Measurements from ENCODE around the gene LITAF.

LITAF gene

DNA sequence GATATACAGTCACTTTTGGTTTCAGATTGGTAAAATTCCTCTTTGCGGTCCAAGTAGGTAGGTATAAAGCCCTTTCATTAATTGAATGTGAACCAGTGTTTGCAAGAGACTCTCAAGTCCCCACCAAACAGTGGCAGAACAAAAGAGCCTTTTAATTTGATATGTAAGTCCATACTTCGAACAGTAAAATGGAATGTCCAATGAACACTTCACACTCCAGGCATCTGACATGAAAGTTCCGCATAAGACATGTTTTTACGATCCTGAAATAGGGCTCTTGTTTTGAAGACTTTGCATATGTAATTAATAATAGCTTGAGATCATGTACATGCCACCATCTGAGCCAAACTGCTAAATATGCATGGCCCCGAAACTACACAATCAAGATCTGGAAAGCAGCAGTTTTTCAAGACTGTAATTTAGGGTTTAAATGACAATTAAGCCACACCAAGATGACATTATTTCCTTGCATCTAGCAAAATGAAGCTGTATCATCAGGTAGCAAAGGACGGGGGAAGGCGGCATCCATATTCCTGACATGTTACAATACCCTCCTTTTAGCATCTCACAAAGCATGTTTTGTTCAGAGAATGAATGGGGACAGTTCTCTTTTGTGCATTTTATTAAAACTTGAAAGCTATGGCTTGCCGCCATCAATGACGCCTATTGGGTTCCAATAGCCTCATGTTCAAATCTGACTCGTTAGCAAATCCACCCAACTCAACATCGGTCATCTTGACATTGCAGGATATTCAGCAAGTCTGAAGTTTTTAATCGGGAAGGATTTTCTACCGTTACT lies 39.4 kb downstream of the LITAF start:
- no peak for DNase-seq

DNA sequence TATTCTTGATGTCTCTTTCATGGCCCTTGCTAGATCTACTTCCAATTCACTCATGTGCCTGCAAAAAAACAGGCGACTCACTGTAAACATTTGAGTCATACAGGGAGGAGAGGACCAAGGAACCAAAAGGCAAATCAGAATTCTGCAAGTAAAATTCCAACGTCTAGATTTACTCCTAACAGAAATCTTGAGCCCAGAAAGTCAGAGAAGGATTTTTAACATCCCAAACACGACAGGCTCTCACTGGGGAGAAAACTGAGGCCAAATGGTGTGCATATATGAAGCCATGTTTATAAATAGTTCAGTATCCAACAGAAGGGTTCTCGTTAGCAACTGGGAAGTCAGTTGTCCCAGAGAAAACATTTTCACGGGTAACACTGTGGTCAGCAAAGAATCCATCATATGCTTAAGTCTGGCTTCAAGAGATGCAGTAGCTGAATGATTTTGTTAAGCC lies 40.1 kb downstream of the LITAF start:
- no peak for DNase-seq

DNA sequence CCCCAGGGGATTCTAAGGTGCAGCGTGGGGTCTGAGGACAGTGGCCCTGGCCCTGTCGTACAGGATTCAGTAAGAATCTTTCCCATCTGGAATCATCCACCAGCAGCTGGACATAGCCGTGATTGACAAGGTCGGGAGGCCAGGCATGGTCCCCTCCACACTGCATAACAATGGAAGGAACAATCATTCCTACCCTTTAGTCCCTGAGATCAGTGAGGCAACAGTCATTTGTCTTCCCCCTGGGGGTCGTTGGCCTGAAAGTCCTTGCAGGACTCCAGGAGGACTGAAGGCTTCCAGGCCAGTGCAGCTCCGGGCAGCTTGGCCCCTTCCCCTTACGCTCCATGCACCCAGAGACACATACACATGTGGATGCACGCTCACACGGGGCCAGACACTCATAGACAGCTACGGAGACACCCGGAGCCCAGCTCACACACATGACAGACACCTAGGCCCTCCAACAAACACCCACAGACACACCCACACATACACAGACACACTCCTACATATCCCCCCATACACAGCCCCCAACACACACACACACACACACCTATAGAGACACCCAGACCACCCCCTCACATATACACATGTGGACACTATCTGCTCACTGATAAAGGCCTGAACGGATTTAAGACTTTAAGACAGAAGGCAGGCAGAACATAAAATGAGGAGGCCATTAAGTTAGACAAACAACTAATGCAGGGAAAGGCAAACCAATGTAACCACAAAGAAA lies 42.9 kb downstream of the LITAF start:
- DNase-seq = no peak

DNA sequence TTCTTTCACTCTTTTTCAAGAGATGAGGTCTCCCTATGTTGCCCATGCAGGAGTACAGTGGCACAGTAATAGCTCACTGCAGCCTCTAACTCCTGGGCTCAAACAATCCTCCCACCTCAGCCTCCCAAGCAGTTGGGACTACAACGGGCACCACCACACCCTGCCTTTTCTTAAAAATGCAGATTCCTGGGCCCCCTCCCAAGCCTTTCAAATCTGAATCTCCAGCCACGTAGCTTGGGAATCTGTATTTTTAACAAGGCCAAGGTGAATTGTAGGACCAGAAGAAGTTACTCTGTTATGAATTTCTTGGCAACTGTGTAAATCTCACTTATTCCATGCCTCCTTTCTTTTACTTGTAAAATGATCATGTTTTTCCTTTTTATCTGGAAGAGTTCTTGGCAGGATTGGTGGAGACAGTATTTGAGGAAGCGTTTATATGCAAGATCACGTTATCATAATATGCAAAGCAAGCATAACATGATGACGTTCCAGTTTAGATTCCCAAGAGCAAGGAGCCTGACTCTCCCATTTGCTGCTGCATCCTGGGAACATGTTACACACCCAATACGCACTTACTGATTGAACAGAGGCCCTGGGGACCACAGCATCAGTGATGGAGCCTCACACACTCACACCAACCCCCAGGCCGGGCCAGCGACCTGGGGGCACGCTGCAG lies 44.5 kb downstream of the LITAF start:
- no peak for DNase-seq

DNA sequence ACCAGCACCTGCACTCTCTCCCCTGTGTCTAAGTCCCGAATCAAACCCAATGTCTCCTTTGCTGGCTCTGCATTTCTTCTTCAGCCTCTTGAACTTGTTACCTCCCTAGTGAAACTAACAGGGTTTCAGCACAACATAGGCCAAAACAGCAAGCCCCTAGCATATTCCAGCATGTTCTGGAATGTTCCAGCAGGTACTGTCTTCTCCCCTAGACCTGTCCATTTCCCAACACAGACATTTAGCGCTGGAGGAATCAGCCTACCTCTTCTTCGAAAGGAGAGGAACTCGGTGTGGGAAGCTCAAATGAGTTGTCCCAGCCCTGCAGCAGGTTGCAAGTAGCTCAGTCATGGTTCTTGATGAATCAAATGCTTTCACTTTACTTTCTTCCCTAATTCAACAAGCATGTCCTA lies 47.1 kb downstream of the LITAF start:
- no peak for DNase-seq

DNA sequence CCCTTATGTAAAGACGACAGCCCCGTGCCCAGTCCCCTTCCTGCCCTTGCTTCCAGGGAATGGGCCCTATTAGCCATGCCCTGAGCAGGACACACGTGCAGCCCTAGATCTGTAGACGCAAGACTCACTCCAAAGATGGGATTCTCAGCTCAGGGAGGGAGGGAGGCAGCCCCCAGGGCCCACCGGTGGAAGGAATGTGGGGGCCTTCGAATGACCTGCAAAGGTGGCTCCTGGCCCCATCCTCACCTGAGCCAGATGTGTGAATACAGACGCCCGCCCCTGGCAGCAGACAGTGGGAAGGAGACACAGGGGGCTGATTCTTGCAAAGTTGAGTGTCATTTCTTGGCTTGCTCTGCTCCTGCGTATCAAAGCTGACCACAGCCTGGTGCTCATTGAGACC lies 47.8 kb downstream of the LITAF start:
- no peak for DNase-seq

DNA sequence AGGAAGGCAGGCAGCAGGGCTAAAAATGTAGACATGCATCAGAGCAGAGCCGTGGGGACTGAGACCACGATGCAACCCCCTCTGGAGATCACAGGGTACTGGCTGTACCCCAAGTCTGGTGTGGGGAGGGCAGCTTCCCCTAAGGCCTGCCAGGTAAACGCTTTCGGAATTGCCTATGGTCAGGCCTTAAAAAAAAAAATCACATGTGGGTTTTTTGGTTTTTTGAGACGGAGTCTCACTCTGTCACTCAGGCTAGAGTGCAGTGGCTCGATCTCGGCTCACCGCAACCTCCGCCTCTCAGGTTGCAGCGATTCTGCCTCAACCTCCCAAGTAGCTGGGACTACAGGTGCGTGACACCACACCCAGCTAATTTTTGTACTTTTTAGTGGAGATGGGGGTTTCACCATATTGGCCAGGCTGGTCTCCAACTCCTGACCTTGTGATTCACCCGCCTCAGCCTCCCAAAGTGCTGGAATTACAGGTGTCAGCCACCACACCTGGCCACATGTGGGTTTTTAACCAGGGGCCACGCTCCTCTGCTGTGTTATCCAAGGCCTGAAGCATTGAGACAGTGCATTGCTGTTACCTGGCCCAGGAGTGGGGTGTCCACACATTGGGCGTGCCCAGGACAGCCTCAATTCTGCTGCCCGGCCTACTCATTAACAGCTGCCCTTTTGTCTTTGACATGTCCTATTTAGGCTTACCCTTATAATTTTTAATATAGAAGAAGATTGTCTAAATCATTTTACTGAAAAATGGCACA lies 50.4 kb downstream of the LITAF start:
- DNase-seq = no peak

DNA sequence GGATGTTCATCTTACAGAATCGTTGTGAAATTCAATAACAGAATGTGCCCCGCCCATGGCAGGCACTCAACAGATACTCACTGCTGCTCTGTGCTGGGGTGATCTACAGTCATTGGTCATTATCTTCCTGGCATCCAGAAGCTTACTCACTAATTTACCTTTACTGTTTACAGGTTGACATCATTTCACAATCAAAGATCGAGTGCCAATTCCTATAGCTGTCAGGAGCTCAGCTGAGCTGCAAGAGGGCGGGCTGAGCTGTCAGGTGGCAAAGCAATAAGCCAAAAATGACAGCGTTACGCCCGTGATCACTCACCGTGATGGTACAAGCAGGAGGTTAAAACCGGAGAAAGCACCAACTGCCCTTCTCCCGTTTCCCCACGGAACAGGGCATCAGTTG lies 51.2 kb downstream of the LITAF start:
- no peak for DNase-seq

DNA sequence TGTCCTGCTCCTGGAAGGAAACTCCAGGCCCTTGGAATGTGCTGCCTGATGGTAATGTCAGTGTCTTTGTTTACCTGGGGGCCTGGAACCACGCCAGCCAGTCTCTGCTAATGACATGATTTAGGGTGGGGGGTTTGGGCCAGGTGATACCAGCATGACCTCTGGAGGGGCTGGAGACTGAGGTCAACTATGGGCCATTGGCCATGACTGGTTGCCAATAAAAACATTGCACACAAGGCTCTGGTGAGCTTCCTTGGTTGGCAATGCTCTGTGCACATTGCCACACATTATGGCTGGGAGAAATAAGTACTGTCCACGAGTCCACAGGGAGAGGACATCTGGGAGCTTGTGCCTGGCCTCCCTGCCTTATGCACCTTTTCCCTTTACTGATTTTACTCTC lies 52.5 kb downstream of the LITAF start:
- no peak for DNase-seq

DNA sequence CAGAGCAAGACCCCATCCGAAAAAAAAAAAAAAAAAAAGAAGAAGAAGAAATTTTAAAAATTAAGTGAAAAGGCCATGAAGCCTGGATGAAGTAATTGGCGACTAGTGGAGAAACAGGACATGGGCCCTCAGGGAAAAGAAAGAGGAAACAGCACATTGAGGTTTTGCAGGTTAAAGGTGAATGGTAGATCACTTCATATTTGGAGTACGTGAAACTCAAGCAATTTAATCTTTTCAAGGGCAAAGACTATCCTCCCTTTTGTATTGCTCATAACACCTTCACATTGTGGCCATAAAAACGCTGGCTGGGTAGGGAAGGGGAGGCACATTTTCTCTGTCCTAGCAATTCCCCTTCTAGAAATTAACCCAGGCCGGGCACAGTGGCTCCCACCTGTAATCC lies 53.1 kb downstream of the LITAF start:
- DNase-seq = no peak

DNA sequence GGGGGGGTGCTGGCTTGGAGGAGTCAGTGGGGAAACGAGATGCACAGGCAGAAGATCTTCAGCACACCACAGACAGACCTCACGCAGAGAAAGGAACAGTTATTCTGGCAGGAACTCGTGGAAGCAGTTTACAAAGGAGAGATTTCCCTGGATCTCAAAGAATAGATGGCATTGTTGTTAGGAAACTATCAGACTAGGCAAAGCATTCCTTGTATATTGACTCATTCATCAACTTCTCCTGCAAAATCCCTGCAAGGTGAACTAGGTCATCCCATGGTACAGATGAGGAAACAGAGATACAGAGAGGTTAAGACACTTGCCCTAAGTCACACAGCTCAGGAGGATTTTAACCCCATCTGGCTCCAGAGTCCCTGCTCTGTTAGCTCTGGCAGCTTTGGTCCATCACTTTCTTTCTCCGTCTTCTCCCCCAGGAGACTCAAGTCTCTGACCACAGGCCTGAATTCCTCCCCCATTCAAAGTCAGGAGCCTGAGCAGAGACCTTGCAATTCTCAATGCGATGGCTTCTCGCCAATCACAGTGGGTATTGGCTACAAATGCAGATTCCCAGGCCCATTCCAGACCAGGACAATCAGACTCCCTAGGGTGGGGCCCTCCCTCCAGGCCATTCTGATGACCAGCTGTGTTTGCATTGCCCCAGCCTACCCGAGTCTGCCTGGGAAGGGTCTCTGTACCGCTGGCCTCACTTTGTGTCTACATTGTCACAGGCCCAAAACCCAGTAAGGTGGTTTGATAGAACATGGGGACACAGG lies 56.4 kb downstream of the LITAF start:
- no peak for DNase-seq

DNA sequence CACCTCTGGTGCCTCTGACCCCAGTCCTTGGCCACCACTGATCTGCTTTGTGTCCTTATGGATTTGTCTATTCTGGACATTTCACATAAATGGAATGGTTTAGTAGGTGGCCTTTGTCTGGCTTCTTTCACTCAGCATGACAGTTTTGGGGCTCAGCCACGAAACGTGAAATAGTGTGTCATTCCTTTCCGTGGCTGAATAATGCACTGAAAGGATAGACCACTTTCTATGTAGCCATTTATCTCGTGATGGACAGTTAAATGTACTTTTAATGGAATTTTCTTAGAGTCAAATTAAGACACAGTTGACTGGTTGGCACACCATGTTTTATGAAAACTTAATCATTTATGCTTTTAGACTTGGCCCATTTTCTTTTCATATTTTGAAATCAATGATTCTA lies 57.4 kb downstream of the LITAF start:
- no peak for DNase-seq

DNA sequence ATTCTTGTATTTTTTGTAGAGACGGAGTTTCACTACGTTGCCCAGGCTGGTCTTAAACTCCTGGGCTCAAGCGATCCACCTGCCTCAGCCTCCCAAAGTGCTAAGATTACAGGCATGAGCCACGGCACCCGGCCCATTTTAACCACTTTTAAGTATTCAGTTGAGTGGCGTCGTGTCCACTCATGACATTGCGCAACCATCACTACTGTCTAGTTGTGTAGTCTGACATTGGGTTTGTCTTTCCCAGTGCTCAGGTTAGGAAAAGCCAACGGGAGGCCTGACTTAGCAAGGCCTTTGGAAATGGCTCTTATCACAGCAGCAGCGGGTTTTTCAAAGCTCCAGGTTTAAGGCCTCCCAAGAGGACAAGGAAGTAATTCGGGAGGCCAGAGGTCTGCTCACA lies 58.7 kb downstream of the LITAF start:
- DNase-seq = no peak

DNA sequence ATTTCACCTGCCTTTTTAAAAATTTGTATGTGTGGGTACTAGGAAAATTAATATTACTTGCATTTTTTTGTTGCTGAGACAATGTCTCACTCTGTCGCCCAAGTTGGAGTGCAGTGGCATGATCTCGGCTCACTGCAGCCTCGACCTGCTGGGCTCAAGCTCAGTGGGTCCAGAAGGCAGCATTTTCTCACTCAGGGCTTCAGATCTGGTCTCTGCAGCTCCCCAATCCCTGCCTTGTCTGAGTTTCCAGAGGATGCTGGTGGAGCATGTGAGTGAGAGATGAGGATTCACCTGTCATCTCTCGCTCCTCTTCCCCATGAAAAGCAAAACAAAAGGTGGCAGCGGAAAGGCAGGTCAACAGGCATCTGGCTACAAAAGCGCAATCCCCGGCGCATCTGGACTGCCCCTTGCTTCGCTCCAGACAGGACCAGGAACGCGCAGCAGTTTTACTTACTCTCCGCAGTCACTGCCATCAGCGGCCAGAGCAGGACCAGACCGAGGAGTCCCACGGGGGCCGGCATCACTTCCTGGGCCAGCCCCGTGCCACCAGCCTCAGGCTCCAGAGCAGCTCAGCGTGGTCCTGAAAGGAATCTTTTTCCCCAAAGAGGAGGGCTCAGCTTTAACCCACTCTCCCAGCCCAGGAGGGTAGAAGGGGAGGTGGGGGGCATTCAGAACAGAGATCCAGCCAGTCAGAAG lies 59.9 kb downstream of the LITAF start:
- no peak for DNase-seq

DNA sequence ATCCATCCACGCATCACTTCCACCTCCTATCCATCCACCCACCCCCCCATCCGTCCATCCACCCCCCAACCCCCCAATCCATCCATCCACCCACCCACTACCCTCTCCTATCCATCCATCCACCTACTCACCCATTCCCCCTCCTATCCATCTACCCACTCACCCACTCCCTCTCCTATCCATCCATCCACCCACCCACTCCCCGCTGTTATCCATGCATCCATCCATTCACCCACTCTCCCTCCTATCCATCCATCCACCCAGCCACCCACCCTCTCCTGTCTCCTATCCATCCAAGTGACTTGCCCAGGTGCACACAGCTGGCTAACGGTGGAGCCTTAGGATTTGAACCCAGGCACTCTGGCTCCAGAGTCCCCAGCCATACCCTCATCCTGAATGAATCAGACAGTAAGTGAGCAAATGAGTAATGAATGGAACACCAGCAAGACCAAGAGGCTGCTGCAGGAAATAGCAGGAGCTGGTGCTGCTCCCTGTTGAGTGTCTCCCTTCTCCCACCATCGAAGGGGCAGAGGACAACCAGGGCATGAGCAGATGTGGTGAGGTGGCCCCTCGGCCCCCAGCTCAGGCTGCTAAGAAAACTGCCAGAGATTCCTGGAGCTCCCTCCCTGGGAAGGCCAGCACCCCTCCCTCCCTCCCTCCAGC lies 62.5 kb downstream of the LITAF start:
- no peak for DNase-seq

DNA sequence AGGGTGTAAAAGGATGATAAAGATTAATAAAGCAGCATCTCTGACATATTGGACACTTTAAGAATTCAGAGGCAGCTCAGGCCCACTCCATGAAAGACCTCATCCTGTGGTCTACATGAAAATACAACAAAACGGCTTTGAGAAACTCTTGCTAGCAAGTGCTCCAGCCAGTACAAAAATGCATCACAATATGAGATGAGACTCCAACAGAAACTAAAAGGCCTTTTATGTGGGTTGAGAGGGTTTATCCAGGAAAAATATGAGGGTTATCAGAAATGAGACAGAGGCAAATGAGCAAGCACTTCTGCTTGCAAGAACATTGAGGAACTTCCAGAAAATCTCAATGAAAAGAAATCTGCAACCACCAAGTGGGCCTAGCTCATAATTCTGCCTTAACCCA lies 65.7 kb downstream of the LITAF start:
- DNase-seq = no peak

DNA sequence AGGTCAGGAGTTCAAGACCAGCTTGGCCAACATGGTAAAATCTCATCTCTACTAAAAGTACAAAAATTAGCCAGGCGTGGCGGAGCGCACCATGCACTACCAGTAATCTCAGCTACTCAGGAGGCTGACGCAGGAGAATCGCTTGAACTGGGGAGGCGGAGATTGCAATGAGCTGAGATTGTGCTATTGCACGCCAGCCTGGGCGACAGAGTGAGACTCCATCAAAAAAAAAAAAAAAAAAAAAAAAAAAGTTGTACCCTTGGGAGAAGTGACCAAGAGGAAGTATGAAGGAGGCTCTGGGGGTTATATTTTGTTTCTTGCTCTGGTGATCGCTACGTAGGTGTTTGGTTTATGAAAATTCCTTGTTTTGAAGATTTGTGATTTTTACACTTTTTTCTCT lies 66.3 kb downstream of the LITAF start:
- DNase-seq = no peak

DNA sequence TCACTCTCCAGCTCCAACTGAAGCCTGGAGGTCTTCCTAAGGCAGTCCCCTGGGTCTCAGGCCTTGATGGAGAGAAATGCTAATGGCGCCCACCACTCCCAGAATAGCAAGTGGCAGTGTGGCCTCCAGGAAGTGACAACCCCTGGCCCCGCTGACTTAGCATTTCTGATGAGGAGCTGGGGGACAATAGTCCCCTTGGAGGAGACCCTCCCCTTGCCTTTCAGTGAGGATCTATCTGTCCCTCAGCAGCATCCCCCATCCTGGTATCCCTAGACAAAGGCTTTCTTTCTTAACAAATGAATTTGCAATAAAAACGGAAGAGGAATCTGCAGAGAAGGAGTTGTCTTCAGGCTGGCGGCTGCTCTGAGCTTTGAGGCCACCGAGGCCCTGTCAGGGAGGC lies 68.8 kb downstream of the LITAF start:
- DNase-seq = no peak

DNA sequence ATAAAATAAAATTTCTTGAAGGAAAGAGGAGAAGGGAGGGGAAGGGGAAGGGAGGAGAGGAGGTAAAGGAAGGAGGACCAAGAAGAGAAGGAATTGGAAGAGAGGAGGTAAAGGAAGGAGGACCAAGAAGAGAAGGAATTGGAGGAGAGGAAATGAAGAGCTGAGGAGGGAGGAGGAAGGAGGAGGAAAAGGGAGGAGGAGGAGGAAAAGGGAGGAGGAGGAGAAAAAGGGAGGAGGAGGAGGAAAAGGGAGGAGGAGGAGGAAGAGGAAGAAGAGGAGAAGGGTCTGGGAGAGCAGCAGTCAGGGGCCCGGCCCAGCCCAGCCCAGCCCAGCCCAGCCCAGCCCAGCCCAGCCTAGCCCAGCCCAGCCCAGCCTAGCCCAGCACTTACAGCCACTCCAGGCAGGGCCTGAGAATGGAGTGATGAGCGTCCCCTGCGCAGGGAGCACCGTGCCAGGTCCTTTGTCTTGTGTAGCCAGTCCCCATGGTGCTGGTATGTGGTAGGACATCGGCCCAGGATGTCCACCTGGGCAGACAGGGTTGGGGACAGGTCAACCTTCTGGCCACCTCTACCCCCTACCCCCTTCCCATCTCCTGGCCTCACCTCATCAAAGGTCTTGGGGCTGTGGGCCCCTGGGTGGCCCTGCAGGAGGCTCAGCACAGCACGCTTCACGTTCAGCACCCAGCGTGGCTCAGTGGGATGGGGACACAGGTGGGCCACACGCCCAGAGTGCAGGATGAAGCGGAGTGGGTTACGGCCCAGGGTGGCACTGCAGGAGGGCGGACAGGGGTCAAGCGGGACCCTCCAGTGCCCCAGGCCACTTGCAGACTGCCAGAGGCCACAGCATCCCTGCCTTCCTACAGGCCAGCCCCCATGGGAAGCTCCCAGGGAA lies 70.9 kb downstream of the LITAF start:
- no peak for DNase-seq

DNA sequence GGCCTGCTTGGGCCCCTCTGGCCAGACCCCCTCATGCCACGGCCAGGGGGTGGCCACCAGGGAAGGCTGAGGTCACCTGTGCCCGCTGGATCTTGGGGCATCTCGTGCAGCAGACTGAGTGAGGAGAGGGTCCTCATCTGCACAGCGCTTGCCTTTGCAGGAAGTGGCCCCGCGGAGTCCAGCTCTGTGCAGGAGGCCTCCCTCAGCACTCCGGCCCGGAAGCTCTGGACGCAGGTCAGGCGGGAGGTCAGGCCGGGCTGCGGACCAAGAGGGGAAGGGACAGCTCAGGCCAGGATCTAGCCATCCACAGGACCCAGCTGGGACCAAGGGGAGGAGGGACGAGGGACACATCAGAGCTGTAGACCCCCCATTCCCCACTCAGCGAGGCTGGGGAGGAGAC lies 72.4 kb downstream of the LITAF start:
- DNase-seq = no peak

Measured in NCI-H2227 treated with DMSO at 0.1 percent for 48 hours (cell line).